ENCODE measurements around the gene SSU72. TPM values are rescaled to one million over a fixed set of nuclear protein-coding genes. Genes with fewer than 3 reads are reported as not detected.

Gene SSU72
- total RNA-seq, 2 experiments from 2014 or later: 128 to 130 TPM

DNA sequence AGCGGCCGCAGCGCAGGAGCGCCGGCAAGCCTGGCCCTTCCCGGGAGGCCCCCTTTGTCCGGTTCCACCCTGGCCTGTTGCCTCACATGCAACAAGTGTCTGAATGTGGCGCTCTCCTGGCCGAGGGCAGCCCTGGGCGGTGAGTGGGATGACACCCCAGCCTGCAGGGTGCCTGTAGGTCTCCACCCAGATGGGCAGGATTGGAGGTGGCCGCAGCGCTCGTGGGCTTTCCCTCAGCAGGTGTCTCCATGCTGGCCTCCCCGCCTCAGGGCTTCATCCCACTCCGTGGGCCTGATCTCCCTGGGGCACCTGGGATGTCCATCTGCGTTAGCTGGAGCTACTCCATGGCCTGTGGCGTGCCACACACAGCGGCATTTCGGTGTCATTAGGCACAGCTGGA, 42.2 kb upstream of the SSU72 start:
- Mint-ChIP-seq H3K27ac (peak overlapping the region; percentile 76), H3K9me3 (no peaks in the 10 kb centered on the region), H3K4me3 (peak overlapping the region; percentile 79), H3K27me3 (no peaks in the 10 kb centered on the region), H3K36me3 (ENCODE audit: low read depth) (peaks cover 7% of the 10 kb centered on the region), H3K4me1 (peaks cover 30% of the 10 kb centered on the region)
- POLR2A ChIA-PET: no interaction called here
- CTCF ChIA-PET: interaction anchor here (0.6 to 1.6 kb wide), 3 partner anchors 10 to 63 kb away, joined by 3 to 6 read pairs (median 3); no protein-coding TSS in a partner anchor
- no peak for DNase-seq

DNA sequence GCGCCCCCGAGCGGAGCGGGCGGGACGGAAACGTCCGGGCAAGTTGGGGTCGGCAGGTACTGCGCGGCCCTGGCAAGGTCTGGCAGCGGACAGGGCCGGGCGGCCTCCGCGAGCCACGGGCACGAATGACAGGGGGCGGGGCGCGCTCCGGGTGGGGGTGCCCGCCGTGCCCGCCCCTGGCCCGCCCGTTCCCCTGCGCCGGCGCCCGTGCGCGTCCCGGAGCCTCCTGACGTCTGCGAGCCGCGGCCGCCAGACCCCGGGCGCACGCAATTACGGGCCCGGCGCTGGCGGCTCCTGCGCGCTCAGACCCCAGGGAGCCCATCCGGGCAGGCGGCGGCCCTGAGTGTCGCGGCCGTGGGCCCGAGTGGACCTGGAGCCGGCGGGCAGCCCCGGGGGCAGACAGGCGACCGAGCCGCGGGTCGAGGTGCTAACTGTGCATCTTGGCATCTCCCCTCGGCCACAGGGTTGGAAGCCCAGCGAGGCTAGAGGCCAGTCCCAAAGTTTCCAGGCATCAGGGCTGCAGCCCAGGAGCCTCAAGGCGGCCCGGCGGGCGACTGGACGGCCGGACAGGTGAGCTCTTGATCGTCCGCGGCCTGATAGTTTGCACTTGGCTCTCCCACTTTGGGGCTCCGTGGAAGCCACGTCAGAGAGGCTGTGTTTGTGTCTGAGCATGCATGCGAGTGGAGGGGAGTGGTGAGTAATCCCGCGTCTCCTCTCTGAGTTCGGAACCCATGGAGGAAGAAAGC, 41.6 kb upstream of the SSU72 start:
- peak; percentile 43 for DNase-seq
- H3K4me1 Mint-ChIP-seq: peaks cover 30% of the 10 kb centered on the region
- CTCF ChIA-PET: interaction anchor here (0.8 to 1.6 kb wide), 7 partner anchors 10 to 632 kb away, joined by 3 to 6 read pairs (median 3); no protein-coding TSS in a partner anchor

DNA sequence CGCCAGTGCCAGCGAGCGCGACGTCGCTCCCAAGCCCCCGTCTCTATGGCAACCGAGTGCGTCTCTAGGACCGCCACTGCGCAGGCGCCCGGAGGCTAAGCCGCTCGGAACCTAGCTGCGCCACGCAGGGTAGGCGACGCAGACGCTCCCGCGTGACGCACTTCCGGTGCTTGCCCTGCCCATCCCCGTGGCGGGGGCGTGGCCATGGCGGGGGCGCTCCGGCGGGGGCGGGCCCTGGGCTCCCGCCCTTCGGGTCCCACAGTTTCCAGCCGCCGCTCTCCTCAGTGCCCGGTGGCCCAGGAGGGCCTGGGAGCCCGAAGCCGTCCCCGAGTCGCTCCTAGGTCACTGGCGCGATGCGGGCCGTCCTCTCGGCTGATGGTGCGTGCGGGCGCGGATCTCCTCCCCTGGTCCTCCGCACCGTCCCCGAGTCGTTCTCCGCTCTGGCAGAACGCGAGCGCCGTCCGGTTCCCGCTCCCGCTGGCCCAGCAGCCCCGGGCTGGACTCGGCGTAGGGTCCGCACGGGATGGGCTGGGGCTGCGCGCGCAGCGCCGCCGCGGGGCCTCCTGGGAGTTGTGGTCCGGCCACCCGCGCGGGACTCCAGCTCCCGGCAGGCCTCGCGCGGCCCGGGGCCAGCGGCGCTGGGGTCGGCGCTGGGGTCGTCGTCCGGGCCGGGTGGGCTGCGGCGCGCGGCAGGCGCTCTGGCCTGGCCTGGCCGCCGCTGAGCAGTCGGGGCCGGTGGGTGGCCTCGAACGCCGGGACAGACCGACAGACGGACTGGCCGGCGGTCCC, 40.8 kb upstream of the SSU72 start, which contains the start of gene MIB2:
TSS of gene MIB2 (plus strand) at position 245 of the 789 bp plus-strand sequence. CDS start 7,953 bp downstream, outside the sequence.
- Mint-ChIP-seq H3K4me1 (peaks cover 30% of the 10 kb centered on the region), H3K27me3 (no peaks in the 10 kb centered on the region), H3K27ac (peak within 1 kb of the TSS; percentile 97), H3K36me3 (ENCODE audit: low read depth) (peaks cover 7% of the 10 kb centered on the region), H3K4me3 (peak within 1 kb of the TSS; percentile 89), H3K9me3 (no peaks in the 10 kb centered on the region)
- DNase-seq: peak; percentile 97
- CTCF ChIA-PET: interaction anchor here (0.5 to 1.4 kb wide), 10 partner anchors 11 to 631 kb away, joined by 3 to 4 read pairs (median 3); partner anchors contain the start of gene CCNL2
- POLR2A ChIA-PET: interaction anchor here (0.5 kb wide), 1 partner anchor 64 kb away, joined by 3 read pairs; no protein-coding TSS in a partner anchor

More for the DNA sequence above, 41.6 kb upstream of the SSU72 start:
- Mint-ChIP-seq H3K27ac (peak overlapping the region; percentile 88), H3K9me3 (no peaks in the 10 kb centered on the region), H3K36me3 (ENCODE audit: low read depth) (peaks cover 7% of the 10 kb centered on the region), H3K4me3 (peak overlapping the region; percentile 79), H3K27me3 (no peaks in the 10 kb centered on the region)
- POLR2A ChIA-PET: interaction anchor here (0.5 kb wide), 1 partner anchor 63 kb away, joined by 3 read pairs; no protein-coding TSS in a partner anchor

DNA sequence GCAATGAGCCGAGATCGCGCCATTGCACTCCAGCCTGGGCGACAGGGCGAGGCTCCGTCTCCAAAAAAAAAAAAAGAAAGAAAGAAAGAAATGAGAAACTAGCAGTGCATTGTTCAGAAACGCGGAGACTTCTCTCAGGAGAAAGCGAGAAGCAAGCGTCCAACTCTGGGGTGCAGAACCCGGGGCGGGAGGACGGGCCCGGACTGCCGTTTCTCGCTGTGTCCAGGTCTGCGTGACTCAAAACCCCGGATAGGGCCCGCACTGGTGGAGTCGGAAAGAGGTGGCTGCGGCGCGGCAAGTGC, 40.2 kb upstream of the SSU72 start:
- peaks cover 7% of the 10 kb centered on the region for H3K36me3 Mint-ChIP-seq (ENCODE audit: low read depth)
- peaks cover 30% of the 10 kb centered on the region for H3K4me1 Mint-ChIP-seq
- no peaks in the 10 kb centered on the region for H3K27me3 Mint-ChIP-seq
- H3K4me3 Mint-ChIP-seq: peak overlapping the region; percentile 89
- DNase-seq: no peak
- H3K27ac Mint-ChIP-seq: peak overlapping the region; percentile 97
- POLR2A ChIA-PET: no interaction called here
- no peaks in the 10 kb centered on the region for H3K9me3 Mint-ChIP-seq
- CTCF ChIA-PET: interaction anchor here (0.7 to 1.9 kb wide), 8 partner anchors 11 to 631 kb away, joined by 3 to 5 read pairs (median 3); partner anchors contain the start of gene CCNL2

DNA sequence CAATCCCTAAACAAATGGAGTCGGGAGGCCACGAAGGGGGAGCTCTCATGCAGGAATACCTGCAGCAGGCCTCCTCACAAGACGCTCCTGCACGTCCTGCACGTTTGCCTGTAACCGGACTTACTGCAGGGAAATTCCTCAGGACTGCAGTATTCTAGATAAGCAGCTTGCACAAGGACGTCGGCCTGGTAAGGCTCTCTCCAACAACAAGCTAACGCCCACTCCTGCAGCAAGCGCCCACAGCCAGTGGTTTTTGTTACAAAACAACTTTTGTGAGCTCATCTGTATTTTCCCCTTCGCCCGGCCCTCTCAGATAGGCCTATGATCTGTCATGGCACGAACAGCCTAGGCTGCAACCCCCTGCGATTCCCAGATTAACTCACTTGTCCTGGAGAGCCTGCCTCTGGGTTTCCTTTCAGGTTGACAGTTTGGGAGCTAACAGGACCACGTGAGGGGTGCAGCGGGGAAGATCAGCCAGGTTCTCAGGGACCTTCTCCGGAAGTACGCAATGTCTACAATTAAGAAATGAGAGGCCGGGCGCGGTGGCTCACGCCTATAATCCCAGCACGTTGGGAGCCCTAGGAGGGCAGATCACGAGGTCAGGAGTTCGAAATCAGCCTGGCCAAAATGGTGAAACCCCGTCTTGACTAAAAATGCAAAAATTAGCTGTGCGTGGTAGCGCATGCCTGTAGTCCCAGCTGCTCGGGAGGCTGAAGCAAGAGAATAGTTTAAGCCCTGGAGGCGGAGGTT, 39.7 kb upstream of the SSU72 start:
- ChIA-PET CTCF (interaction anchor here (0.5 to 1.9 kb wide), 12 partner anchors 11 to 294 kb away, joined by 3 to 5 read pairs (median 3); partner anchors contain the start of genes CCNL2 and FNDC10), POLR2A (no interaction called here)
- peak overlapping the region; percentile 89 for H3K4me3 Mint-ChIP-seq
- no peaks in the 10 kb centered on the region for H3K9me3 Mint-ChIP-seq
- peak overlapping the region; percentile 97 for H3K27ac Mint-ChIP-seq
- peak; percentile 65 for DNase-seq
- H3K36me3 Mint-ChIP-seq (ENCODE audit: low read depth): peaks cover 7% of the 10 kb centered on the region
- no peaks in the 10 kb centered on the region for H3K27me3 Mint-ChIP-seq
- peaks cover 30% of the 10 kb centered on the region for H3K4me1 Mint-ChIP-seq

DNA sequence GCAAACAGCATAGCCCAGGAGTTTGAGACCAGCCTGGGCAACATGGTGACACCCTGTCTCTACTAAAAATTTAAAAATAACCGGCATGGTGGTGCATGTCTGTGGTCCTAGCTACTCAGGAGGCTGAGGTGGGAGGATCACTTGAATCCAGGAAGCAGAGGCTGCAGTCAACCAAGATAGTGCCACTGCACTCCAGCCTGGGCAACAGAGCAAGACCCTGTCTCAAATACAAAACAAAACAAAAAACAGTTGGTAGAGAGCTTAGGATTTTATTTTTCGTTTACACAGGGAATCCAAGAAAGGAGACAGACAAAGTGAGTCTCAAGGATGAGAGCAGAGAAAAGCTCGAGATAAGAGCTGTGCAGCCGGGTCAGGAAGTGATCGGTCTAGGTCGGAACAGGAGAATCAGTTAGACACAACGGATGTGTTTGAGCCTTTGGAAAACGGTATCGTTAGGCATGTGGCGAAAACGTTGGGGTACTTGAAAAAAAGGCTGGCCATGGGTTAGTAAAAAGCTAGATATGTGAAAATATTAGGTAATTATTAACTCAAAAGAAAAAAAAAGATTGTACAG, 38.9 kb upstream of the SSU72 start:
- Mint-ChIP-seq H3K4me1 (peaks cover 30% of the 10 kb centered on the region), H3K27ac (peak overlapping the region; percentile 97), H3K27me3 (no peaks in the 10 kb centered on the region), H3K9me3 (no peaks in the 10 kb centered on the region), H3K36me3 (ENCODE audit: low read depth) (peaks cover 7% of the 10 kb centered on the region), H3K4me3 (peak overlapping the region; percentile 89)
- POLR2A ChIA-PET: interaction anchor here (0.6 kb wide), 1 partner anchor 651 kb away, joined by 3 read pairs; no protein-coding TSS in a partner anchor
- DNase-seq: no peak
- CTCF ChIA-PET: interaction anchor here (0.7 to 1.9 kb wide), 8 partner anchors 10 to 295 kb away, joined by 3 to 5 read pairs (median 3); partner anchors contain the start of gene FNDC10

DNA sequence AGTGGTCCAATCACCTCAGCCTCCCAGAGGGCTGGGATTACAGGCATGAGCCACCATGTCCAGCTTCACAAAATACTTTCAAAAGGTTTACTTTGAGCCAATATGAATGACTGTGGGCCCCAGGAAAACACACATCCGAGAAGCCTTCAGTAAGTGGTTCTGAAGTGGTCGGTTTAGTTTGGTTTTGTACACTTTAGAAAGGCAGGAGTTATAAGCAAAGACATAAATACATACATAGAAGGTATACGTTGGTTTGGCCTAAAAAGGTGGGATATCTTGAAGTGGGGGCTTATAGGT, 37.4 kb upstream of the SSU72 start:
- Mint-ChIP-seq H3K27me3 (no peaks in the 10 kb centered on the region), H3K9me3 (no peaks in the 10 kb centered on the region), H3K36me3 (ENCODE audit: low read depth) (peaks cover 4% of the 10 kb centered on the region), H3K27ac (no peak overlapping the region), H3K4me1 (peaks cover 31% of the 10 kb centered on the region), H3K4me3 (no peak overlapping the region)
- DNase-seq: no peak
- CTCF ChIA-PET: no interaction called here
- POLR2A ChIA-PET: no interaction called here

DNA sequence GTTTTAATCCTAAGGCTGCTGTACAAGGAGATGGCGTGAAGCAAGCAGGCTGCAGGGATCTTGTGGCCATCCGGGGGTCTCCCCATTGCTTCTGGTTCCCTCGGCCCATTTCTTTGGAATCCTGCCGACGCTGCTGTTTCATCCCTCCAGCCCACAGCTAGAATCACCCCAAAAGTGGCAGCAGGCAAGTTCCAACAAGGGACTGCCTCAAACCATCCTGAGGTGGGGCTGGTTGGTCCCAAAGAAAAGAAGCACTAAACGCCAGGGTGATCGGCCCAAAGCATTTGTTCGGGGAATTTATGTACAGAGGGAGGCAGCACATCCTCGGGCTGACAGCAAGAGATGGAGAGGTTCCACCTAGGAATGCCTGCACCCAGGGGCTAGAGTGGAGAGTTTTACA, 36.1 kb upstream of the SSU72 start:
- POLR2A ChIA-PET: no interaction called here
- no peak for DNase-seq
- Mint-ChIP-seq H3K27me3 (no peaks in the 10 kb centered on the region), H3K27ac (no peak overlapping the region), H3K9me3 (no peaks in the 10 kb centered on the region), H3K36me3 (ENCODE audit: low read depth) (peaks cover 4% of the 10 kb centered on the region), H3K4me1 (peaks cover 31% of the 10 kb centered on the region), H3K4me3 (no peak overlapping the region)
- CTCF ChIA-PET: no interaction called here

DNA sequence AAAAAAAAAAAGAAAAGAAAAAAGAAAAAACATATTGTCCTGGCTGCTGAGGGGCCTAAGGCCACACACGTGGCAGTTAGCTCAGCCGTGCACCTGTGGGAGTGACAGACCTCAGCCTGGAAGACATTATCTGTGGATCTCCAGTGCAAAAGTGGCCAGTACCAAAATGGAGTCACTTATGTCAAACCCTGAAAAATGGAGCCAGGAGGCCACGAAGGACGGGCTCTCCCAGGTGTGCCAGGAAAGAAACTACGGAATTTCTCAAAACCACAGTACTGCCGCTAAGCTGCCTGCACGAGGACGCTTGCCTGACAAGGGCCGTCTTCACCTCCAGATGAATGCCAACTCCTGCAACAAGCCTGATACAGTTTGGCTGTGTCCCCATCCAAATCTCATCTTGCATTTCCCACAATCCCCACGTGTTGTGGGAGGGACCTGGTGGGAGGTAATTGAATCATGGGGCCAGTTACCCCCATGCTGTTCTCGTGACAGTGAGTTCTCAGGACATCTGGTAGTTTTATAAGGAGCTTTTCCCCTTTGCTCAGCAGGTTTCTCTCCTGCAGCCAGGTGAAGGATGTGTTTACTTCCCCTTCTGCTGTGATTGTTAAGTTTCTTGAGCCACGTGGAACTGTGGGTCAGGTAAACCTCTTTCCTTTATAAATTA, 35.3 kb upstream of the SSU72 start:
- no peaks in the 10 kb centered on the region for H3K9me3 Mint-ChIP-seq
- POLR2A ChIA-PET: no interaction called here
- no peak for DNase-seq
- H3K27me3 Mint-ChIP-seq: no peaks in the 10 kb centered on the region
- CTCF ChIA-PET: interaction anchor here (0.7 kb wide), 1 partner anchor 220 kb away, joined by 4 read pairs; no protein-coding TSS in a partner anchor
- H3K27ac Mint-ChIP-seq: no peak overlapping the region
- peaks cover 31% of the 10 kb centered on the region for H3K4me1 Mint-ChIP-seq
- no peak overlapping the region for H3K4me3 Mint-ChIP-seq
- H3K36me3 Mint-ChIP-seq (ENCODE audit: low read depth): peaks cover 4% of the 10 kb centered on the region

DNA sequence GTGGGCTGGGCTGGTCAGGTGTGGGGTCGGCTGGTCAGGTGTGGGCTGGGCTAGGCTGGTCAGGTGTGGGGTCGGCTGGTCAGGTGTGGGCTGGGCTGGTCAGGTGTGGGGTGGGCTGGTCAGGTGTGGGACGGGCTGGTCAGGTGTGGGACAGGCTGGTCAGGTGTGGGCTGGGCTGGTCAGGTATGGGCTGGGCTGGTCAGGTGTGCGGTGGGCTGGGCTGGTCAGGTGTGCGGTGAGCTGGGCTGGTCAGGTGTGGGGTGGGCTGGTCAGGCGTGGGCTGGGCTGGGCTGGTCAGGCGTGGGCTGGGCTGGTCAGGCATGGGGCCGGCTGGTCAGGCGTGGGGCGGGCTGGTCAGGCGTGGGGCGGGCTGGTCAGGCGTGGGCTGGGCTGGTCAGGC, 31.6 kb upstream of the SSU72 start:
- H3K4me3 Mint-ChIP-seq: no peak overlapping the region
- H3K36me3 Mint-ChIP-seq (ENCODE audit: low read depth): no peaks in the 10 kb centered on the region
- H3K27me3 Mint-ChIP-seq: no peaks in the 10 kb centered on the region
- POLR2A ChIA-PET: no interaction called here
- H3K27ac Mint-ChIP-seq: no peak overlapping the region
- CTCF ChIA-PET: interaction anchor here (1.4 kb wide), 1 partner anchor 9 kb away, joined by 6 read pairs; no protein-coding TSS in a partner anchor
- peaks cover 14% of the 10 kb centered on the region for H3K4me1 Mint-ChIP-seq
- H3K9me3 Mint-ChIP-seq: no peaks in the 10 kb centered on the region
- no peak for DNase-seq

DNA sequence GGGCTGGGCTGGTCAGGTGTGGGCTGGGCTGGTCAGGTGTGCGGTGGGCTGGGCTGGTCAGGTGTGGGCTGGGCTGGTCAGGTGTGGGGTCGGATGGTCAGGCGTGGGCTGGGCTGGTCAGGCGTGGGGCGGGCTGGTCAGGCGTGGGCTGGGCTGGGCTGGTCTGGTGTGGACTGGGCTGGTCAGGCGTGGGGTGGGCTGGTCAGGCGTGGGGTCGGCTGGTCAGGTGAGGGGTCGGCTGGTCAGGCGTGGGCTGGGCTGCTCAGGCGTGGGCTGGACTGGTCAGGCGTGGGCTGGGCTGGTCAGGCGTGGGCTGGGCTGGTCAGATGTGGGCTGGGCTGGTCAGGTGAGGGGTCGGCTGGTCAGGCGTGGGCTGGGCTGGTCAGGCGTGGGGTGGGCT, 31.1 kb upstream of the SSU72 start:
- H3K36me3 Mint-ChIP-seq (ENCODE audit: low read depth): no peaks in the 10 kb centered on the region
- no peaks in the 10 kb centered on the region for H3K27me3 Mint-ChIP-seq
- no peak for DNase-seq
- POLR2A ChIA-PET: no interaction called here
- H3K4me1 Mint-ChIP-seq: peaks cover 14% of the 10 kb centered on the region
- H3K27ac Mint-ChIP-seq: no peak overlapping the region
- CTCF ChIA-PET: no interaction called here
- H3K9me3 Mint-ChIP-seq: no peaks in the 10 kb centered on the region
- H3K4me3 Mint-ChIP-seq: no peak overlapping the region

Measured in activated CD4-positive, alpha-beta T cell treated with anti-CD3 and anti-CD28 coated beads, Interleukin-2, amount 10 ng/mL, durations not matched to agents 7 days and 5 days (primary cell).